CD4-positive, alpha-beta T cell treated with Interleukin-15 for 4 hours (primary cell): ENCODE measurements around the gene PREX1.

Source experiments
- DNase-seq: peaks from one replicate; pipeline ENCODE4 v3.0.0-alpha.2; 2020; ENCODE audit warnings: low spot score

The PREX1 gene

DNA sequence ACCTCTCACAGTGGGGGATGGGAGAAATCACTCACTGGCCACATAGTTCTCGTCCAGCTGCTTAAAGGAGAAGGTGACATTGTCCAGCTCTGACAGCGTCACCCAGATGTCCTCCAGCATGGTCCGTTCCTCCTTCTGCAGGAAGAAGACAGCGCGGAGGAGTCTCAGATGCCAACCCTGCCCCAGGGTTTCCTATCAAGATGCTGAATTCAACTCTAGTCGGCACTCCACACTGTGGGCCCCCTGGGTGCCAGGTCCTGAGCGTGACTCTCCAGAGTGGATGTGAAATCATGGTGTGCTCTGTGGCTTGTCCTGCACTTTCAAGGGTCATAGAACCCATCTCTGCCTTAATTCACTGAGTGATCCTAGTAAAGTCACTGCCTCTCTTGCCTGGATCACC, 193.2 kb downstream of the PREX1 start:
- no peak for DNase-seq

DNA sequence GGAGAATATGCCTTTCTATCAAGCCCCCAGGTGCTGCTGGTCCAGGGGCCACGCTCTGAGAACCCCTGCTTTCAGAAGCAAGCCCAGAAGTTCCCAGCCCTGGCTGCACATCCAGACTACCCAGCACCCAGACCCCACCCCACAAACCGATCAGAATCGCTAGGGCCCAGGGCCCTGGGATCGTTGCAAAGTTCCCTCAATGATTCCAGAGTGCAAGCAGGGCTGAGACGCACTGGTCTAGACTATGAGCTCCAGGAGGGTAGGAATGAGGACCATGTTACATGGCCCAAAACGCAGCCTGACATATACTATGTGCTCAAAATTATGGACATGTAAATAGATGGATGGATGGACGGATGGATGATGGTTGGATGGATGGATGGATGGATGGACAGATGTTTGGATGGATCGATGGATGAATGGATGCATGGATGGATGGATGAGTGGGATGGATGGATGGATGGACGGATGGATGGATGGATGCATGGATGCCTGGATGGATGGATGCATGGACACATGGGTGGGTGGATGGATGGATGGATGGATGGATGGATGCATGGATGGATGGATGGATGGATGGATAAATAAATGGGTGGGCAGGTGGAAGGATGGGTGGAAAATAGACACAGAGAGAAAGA, 194.1 kb downstream of the PREX1 start:
- no peak for DNase-seq

DNA sequence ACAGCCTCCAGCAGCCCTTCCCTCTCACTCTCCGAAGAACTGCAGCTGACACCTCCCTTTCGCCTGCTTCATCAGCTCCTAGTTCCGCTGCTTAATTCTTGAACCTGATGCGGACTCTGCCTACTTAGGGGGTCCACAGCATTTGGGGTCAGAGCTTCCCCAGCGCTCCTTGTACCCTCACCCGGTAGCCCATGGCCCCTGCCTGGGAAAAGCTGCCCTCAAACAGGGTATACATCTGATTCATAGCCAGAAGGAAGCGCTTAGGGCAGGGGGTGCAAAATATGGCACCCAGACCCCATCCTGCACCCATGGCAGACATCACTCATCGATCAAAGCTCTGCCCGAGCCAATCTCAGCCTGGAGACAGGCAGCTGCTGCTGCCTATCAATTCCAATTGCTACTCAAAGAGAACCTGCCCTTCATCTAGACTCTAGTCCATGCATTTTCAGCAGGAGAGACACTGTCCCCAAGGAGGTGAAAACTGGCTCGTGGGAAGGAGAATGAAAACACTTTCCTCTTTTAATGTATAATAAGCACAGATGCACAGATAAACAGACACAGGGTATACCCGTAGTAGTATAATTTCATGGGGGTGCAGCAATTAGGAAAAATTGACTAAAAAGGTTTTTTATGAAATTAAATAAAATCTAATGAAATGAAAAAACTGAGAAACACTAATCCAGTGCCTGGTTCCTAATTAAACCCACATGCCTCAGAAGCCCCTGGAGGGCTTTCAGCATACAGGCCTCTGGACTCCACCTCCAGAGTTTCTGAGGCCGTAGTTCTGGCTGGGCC, 194.8 kb downstream of the PREX1 start:
- DNase-seq: no peak

DNA sequence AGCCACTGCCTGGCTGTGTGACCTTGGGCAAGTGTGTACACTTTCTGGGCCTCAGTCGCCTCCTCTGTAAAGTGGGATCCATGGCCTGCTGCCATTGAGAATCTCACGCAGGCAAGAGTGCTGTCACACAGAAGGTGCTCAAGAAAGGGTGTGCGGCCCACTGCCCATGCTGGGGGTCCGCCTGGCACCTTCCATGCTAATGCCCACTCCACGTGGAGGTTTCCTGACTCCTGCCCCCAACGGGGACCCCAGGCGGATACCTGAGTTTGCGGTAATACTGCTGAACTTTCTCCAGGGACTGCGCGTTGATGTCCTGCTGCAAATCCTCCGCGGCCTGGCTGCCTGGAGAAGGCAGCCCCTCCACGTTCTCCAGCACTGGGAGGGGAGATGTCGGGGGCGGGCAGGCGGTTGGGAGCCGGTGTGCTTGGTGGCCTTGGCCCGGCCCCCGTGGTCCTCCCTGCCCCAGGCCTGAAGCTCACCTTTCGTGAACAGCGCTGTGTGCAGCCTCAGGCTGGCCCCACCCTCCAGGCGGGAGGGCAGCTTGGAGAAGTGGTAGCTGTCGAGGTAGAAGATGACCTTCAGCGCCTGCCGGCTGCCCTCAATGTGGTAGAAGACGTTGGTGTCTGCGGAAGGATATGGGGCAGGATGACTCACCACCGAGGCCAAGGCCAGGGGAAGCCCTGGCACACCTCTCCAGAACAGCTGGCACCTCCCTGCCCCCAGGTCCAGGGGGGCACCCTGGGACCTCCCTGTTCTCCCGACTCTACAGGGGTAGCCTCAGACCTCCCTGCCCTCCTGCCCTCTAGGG, 195.6 kb downstream of the PREX1 start:
- no peak for DNase-seq

DNA sequence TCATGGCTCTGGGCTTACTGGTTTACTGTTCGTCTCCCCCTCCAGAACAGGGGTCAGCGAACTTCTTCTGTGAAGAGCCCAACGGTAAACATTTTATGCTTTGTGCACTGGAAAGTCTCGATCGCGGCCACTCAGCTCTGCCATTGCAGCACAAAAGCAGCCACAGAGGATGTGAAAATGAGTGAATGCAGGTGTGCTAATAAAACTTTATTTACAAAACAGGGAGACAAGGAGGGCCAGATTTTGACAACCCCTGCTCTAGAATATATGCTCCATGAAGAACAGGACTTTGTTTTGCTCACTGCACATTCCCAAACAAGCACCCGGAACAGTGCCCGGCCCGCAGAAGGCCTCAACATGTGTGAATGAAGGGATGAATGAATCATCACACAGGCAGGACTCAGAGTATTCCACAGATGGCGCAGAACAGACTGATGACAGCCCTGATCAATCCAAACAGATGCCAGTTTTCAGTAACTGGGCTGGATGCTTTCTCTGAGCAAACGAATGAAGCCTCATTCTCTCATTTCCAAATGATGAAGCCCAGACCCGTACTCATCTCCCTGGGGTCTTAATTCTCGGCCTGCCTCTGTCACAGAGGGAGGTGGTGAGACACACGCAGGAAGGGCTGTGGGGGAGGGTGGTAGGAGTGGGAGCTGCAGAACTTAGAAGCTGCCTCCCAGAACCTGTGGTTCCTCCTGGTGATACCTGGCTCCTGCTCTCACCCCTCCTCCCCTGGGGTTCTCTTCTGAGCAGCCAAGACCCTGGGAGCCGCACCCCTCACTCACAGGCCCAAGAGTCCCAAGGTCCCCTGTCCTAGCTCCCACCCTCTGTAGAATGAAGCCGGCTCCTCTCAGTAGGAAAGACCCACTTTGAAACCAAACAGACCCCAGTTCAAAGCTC, 196.4 kb downstream of the PREX1 start:
- no peak for DNase-seq

DNA sequence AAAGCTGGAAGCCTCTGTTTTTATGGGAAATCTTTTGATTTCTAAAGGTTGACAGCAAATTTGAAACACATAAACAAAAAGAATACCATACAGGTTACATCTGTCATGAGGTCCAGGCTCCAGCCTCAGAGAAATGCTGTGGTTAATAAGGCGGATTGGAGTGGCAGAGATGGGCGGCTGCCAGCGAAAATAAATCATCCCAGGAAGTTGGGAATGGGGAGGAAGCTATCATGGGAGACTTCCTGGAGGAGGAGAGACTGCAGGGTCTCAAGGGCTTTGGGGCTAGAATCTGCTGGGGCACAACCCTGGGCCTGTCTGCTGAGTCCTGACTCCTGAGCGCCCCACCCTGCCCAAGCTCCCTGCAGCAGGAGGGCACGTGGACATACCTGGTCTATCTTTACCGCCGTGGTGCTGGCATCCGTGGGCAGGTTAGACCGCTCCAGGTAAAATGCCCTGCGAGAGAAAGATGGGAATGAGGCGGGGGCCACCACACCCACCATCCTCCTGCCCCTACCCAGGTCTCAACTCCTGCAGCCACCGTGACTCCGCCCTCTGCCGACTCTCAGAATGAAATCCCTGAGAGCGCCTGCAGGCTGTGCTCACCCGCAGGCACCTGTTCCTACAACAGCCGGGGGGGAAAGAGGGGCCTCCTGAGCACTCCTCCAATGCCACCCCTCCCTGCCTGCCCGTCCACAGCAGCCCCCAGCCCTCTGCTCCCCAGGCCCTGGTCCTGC, 197.3 kb downstream of the PREX1 start:
- DNase-seq: no peak

DNA sequence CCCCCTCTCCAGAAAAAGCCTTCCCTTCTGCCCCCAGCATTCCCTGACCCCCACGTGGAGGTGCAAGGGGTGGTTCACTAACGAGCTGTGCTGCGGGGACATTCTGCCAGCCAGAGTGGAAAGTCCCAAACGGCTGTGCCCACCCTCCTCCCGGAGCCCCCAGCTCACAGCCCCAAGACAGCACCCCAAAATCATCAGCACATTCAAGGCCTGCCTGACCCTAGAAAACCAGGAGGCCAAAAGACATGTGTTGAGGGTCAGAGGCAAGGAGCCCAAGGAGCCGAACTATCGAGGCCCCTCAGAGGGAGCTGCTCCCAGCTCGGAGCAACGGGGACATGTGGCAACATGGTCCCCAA, 197.9 kb downstream of the PREX1 start:
- DNase-seq: no peak

DNA sequence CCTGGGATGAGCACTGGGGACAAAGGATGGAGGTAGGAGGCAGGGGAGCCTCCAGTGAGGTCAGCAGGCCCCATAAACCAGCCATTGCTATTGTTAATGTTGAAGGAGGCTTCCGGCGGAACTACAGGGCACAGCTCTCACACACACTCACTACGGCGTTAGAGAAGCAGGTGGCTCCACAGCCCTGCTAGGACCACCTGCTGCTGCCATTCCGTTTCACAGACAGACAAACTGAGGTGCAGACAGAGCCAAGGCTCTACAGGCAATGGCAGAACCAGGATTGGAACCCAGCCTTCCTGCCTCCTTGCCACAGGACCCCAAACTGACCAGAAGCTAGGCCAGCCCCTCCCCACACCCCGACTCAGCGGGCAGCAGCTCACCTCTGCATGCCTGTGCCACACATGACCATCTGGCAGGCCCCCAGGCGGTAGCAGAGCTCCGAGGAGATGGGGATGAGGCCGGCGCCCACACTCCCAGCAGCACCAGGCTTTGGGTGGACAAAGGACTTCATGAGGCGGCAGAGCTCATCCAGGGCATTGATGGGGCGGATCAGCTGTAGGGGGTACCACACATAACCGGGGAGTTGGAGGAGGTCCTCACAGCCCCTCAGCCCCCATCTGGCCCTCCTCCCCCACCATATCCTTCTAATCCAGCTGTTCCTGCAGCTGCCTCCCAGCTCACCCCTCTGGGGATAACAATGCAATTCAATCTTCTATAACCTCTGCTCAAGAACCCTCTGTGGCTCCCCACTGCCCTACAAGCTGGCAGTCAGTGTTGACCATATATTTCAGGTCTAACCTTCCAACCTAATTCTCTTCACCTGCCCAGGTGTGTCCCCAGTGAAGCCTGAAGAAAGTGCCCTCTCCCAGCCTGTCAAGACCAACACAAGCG, 198.5 kb downstream of the PREX1 start:
- DNase-seq: no peak

DNA sequence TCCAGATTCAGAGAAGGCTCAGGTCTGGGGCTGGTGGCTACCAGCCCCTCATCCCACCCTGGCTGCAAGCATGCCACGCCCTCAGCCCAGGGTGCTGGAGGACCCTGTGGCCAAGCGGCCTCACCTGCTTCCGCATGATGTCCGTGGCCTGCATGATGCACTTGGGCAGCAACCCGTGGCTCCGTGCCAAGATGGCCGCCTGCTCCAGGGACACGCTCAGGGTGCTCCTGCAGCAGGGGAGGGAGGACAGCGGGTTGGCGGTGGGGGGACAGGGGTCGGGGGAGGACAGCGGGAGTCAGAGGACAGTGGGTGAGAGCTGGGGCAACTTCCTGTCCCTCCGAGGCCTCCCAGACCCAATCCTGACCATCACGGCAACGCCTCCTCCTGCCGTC, 200.1 kb downstream of the PREX1 start:
- no peak for DNase-seq

DNA sequence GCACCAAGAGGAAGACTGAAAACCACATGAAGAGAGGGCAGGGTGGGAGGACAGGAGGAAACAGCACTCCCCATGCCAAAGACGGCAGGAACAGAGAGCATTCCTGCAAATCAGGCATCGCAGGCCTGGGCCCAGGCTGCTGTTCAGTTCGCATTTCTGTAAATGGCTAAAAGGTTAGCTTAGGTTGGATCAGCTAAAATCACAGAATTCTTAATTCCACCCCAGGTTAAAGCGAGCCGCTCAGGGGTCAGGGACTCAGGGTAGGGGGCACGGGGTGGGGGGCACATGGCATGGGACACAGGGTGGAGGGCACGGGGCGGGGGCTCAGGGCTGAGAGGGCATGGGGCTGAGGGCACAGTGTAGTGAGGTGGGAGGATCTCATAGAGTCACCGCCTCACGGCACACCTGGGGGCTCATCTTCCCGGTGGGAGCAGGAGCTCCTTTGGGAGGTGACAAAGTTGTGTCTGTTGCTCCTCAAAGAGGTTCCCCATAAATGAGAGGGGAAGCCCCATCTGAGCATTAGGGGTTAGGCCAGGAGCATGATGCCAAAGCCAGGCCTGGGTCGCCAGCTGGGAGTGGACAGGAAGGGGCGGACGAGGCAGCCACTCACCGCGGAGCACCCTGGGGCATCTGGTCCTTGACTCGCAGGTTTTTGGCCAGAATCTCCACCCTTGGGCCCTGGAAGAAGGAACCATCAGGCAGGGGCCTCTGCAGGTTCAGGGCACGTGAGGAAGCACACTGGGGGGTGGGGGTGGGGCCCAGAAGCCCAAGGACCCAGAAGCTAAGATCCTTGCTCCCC, 200.7 kb downstream of the PREX1 start:
- no peak for DNase-seq

DNA sequence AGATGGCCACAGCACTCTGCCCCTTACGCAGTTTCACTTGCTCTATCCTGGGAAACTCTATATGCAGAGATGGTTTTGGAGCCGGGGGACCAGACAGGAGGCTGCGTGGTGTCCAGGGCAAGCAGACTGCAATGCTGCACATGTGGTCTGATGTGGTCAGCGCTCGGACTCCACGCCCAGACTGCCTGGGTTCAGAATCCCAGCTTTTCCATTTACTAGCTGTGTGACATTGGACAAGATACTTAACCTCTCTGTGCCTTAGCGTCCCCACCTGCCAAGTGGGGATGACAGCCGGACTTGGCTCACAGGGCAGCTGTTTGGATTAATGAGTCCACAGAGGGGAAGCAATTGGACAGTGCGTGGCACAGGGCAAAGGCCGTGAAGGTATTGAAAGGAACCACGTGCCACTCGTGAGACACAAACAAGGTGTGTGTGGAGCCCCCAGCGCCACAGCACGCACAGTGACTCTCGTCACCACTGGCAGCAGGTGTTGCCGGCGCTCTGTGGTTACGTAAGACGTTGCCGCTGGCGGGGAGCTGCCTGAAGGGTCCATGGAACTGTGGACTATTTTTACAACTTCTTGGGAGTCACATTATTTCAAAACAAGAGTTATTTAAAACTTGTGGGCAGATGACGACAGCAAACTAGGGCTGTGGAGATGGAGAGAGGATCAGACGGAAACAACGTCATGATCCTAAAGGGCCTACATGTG, 201.4 kb downstream of the PREX1 start:
- DNase-seq: no peak

DNA sequence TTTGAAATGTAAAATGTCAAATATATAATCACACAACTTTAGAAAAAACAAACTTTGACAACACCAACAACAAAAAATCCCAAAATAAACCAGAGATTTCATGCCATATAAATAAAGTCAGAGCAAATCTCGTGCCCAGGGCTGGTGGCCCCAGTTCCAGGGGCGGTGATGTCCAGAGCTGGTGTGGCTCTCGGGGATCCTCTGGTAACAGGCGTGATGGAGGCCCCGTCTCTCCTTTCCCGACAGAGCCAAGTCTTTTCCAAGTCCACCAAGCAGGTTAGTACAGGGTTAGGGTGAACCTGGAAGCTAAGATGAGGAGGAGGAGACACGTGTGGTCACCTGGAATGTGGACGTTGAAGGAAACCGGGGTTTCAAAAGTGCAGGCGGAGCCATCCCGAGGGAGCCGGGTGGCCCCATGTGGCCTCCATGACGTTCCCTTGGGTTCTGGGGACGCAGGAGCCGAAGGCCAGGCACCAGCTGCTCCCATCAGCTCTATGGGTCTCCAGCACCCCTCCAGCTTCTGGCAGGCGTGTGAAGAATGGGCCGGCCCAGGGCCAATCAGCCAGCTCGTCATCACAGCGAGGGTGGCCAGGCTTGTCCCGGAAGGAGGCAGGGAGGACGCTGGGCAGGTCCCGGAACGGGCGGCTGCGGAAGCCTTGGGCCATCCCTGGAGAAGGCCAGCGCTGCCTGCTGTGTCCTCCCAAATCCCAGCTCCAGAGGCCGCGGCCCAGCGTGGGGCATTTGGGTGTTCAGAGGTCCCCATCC, 202.5 kb downstream of the PREX1 start:
- DNase-seq: no peak

DNA sequence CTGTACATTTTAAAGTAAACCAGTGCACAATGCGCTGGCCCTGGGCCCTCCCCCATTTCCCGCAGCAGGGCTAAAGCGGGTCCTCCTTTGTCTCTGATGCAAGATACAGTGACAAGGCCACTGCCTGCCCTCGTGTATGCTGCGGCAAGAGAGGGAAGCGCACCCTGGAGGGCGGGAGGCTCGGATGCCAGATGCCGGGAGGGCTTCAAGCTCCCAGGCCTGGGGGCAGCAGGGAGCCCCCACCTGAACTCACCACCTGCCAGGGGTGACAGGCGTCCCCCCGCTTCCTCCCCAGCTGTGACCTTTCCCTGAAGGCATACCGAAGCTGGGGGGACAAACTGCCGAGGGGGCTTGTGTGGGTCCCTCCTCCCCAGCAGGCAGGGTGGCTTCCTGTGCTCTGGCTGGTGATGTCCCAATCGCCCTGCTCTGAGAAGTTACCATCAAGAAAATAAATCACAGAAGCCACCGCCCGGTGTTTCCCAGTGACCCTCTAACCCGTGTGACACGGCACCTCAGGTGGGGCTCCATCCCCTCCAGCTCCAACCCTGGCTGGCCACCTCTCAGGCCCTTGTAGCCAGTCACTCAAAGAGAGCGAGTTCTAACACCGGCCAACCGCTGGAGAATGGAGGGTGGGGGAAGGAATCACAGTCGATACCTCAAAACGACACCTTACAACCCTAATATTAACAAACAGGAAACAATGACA, 203.3 kb downstream of the PREX1 start:
- DNase-seq: no peak

DNA sequence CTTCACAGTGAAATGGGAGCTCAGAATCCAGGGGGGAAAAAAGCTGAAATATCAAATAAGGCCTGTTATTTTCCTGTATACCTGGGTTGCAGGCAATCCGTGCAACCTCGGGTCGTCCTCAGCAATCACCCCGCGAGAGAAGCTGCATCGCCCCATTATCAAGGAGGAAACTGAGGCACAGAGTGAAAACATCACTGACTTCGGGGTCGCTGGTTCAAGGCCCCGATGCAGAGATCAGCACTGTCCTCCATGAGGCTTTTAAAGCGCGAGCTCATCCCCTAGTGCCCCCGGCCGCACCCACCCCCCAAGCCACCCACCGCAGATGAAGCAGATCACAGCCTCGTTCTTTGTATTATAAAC, 203.9 kb downstream of the PREX1 start:
- DNase-seq: no peak

DNA sequence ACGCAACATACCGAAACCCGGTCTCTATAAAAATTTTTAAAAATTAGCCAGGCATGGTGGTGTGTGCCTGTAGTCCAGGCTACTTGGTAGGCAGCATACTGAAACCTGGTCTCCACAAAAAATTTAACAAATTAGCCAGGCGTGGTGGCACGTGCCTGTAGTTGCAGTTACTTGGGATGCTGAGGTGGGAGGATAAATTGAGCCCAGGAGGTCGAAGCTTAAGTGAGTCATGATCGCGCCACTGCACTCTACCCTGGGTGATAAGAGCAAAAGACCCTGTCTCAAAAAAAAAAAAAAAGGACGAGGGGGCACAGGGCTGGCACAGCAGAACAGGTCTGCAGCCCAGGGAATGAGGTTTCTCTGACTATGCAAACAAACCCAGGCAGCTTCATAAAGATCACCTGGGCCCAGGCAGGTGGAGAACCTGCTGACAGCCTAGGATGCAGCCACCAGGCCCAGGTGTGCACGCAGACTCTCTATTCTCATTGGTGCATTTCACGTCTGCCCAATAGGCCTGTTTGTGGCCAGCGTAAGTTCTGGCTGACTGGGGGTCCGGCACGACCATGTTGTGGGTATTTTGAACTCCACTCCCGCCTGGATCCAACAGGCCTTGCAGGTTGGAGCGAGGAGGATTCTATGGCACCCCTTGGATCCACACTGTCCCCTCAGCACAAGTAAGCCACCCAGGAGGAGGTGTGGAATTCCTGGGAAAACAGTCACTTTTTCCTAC, 204.5 kb downstream of the PREX1 start:
- no peak for DNase-seq

DNA sequence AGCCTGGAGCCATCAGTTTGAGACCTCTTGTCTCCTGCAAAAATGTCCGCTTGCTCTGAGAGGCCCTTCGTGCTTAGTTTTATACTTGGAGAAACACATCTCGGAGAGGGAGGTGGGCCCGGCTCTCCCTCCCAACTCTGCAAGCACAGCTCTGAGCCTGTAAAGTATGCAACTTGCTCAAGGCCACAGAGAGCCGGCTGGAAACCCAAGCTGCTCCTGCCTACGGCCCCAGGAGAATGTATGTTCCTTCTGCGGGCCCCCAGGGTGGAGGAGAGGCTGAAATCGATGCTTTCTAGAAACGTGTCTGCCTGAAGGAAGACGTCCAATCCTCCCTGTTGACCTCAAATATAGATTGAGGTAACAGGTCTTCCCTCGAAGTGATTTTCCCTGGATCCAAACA, 205.4 kb downstream of the PREX1 start:
- no peak for DNase-seq
